ENCODE measurements around the gene TBC1D5.

DNA sequence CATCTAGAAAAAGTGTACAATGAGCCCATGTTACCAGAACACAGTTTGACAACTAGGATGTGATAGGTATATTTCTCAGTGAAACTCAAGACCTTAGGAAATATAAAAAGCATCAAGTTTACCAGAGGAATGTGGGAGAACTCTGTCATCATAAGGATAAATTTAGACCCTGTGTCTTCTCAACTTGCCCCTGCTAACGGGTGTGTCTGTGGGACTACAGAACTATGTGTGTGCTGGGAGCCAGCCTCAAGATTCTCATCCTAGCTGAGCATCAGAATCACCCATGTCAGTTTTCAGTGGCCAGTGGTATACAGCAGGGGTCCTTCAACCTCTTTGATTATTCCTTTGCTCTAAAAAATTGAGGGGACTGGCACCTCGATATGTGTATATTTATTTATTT lies 464.4 kb downstream of the TBC1D5 start:
- TF ChIP-seq, protein P1, sequence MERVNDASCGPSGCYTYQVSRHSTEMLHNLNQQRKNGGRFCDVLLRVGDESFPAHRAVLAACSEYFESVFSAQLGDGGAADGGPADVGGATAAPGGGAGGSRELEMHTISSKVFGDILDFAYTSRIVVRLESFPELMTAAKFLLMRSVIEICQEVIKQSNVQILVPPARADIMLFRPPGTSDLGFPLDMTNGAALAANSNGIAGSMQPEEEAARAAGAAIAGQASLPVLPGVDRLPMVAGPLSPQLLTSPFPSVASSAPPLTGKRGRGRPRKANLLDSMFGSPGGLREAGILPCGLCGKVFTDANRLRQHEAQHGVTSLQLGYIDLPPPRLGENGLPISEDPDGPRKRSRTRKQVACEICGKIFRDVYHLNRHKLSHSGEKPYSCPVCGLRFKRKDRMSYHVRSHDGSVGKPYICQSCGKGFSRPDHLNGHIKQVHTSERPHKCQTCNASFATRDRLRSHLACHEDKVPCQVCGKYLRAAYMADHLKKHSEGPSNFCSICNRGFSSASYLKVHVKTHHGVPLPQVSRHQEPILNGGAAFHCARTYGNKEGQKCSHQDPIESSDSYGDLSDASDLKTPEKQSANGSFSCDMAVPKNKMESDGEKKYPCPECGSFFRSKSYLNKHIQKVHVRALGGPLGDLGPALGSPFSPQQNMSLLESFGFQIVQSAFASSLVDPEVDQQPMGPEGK (CRISPR knock-in tag; IDR thresholded peaks at IDR 0.05; ENCODE audit: borderline replicate concordance) = no peak
- TF ChIP-seq ESRRG (CRISPR knock-in tag; IDR thresholded peaks at IDR 0.05) (no peak), PPARA (CRISPR knock-in tag; IDR thresholded peaks at IDR 0.05; ENCODE audit: borderline replicate concordance) (no peak), RARB (CRISPR knock-in tag; IDR thresholded peaks at IDR 0.05) (no peak), TOX (CRISPR knock-in tag; IDR thresholded peaks at IDR 0.05; ENCODE audit: borderline replicate concordance) (no peak), ISL1 (CRISPR knock-in tag; IDR thresholded peaks at IDR 0.05) (no peak), ZC3H10 (CRISPR knock-in tag; IDR thresholded peaks at IDR 0.05) (no peak), ZFP3 (CRISPR knock-in tag; IDR thresholded peaks at IDR 0.05) (no peak), TCF4 (CRISPR knock-in tag; IDR thresholded peaks at IDR 0.05; ENCODE audit: borderline replicate concordance) (no peak), CSDC2 (CRISPR knock-in tag; IDR thresholded peaks at IDR 0.05) (no peak), OSR1 (CRISPR knock-in tag; IDR thresholded peaks at IDR 0.05) (no peak)

Measured in SK-N-SH treated with all-trans-retinoic acid at 6 μM for 48 hours (cell line).